ENCODE measurements around the gene OR6F1. TPM values are rescaled to one million over a fixed set of nuclear protein-coding genes. Genes with fewer than 3 reads are reported as not detected.
"Not testable (repeated sequence)": the region's sequence is repeated elsewhere in the genome, so short reads cannot be mapped to it uniquely, and the experiment has no call there.

Gene OR6F1
- total RNA-seq, 1 donor: not detected

GRCh38 chr1:247748041-247748440 is 31.6 kb upstream of the OR6F1 start, which contains the start of gene OR14A2:
OR14A2 (minus strand) TSS chr1:247748141.
- no peaks in the 10 kb centered on the region for H3K27me3 ChIP-seq (ENCODE audit: insufficient read depth, low read length)
- no peak for TF ChIP-seq CTCF (IDR thresholded peaks at IDR 0.05; ENCODE audit: extremely low read depth, low read depth, low read length)
- DNase-seq (ENCODE audit: insufficient read length, low spot score, missing footprints): no peak
- H3K4me3 ChIP-seq (ENCODE audit: insufficient read depth, low read length): no peak within 1 kb of the TSS
- no peaks in the 10 kb centered on the region for H4K20me1 ChIP-seq (ENCODE audit: insufficient read depth, low read length)
- H3K4me2 ChIP-seq (ENCODE audit: insufficient read depth, low read length): no peak within 1 kb of the TSS
- peaks cover 11% of the 10 kb centered on the region for H3K9me3 ChIP-seq (ENCODE audit: low read depth, low read length)
- no peak within 1 kb of the TSS for H2AFZ ChIP-seq (ENCODE audit: low read length)
- no peaks in the 10 kb centered on the region for H3K36me3 ChIP-seq (ENCODE audit: insufficient read depth, low read length)
- H3K4me1 ChIP-seq (ENCODE audit: insufficient read depth, low read length): no peaks in the 10 kb centered on the region
- H3K79me2 ChIP-seq (ENCODE audit: insufficient read depth, low read length): no peaks in the 10 kb centered on the region
- H3K27ac ChIP-seq (ENCODE audit: low read depth, low read length): no peak within 1 kb of the TSS

DNA sequence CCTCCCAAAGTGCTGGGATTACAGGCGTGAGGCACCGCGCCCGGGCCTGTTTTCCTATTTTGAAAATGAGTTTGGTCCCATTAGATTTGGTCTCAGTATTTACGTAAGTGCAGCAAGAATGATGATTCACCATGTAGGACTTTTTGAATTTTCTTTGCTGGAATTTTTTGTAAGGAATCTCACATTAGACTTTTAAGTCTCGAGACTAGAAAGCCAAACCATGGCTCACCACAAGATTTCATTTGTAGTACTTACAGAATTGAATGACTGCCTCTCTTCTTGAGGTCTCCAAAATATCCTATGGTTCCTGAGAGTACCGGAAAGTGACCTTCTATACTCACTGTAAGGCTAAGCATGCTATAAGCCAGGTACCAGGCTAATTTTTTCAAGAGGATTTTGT is 31.2 kb upstream of the OR6F1 start:
- no peak for TF ChIP-seq CTCF (IDR thresholded peaks at IDR 0.05; ENCODE audit: extremely low read depth, low read depth, low read length)
- H3K4me1 ChIP-seq (ENCODE audit: insufficient read depth, low read length): no peaks in the 10 kb centered on the region
- no peak overlapping the region for H3K4me3 ChIP-seq (ENCODE audit: insufficient read depth, low read length)
- H3K4me2 ChIP-seq (ENCODE audit: insufficient read depth, low read length): no peak overlapping the region
- peaks cover 11% of the 10 kb centered on the region for H3K9me3 ChIP-seq (ENCODE audit: low read depth, low read length)
- no peaks in the 10 kb centered on the region for H3K36me3 ChIP-seq (ENCODE audit: insufficient read depth, low read length)
- no peaks in the 10 kb centered on the region for H3K79me2 ChIP-seq (ENCODE audit: insufficient read depth, low read length)
- H3K27ac ChIP-seq (ENCODE audit: low read depth, low read length): no peak overlapping the region
- no peaks in the 10 kb centered on the region for H4K20me1 ChIP-seq (ENCODE audit: insufficient read depth, low read length)
- no peak for DNase-seq (ENCODE audit: insufficient read length, low spot score, missing footprints)
- H2AFZ ChIP-seq (ENCODE audit: low read length): no peak overlapping the region
- H3K27me3 ChIP-seq (ENCODE audit: insufficient read depth, low read length): no peaks in the 10 kb centered on the region

DNA sequence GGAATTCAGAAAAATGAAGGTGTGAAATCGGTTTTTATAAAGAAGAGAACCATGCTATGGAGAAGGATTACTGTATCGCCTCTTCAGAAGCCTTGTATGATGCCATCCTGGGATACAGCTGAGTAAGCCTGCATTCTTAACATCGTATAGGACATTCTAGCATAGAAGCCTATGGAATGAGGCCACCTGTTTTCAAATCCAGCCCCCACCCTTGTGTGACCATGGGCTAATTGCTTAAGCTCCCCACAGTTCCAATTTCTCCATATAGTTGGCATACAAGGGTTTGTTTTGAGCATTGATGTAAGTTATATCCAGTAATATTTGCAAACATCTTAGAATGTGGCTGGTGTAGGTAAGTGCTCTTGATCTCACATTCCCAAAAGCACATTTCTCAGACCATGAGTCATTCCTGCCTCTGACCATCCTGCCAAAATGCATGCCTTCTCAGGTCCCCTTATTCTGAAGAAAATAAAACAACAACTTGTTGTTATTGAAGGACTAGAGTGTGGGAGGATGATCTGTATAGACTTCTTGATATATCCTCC is 30.0 kb upstream of the OR6F1 start:
- Histone ChIP-seq H3K27ac (ENCODE audit: low read depth, low read length) (no peak overlapping the region), H3K9me3 (ENCODE audit: low read depth, low read length) (peaks cover 13% of the 10 kb centered on the region)
- DNase-seq (ENCODE audit: insufficient read length, low spot score, missing footprints): no peak

GRCh38 chr1:247742215-247742760 is 25.8 kb upstream of the OR6F1 start:
- not testable (repeated sequence) for H3K27me3 ChIP-seq (ENCODE audit: insufficient read depth, low read length); H3K36me3 ChIP-seq (ENCODE audit: insufficient read depth, low read length); H3K4me3 ChIP-seq (ENCODE audit: insufficient read depth, low read length); H3K79me2 ChIP-seq (ENCODE audit: insufficient read depth, low read length); H2AFZ ChIP-seq (ENCODE audit: low read length); H4K20me1 ChIP-seq (ENCODE audit: insufficient read depth, low read length); H3K4me2 ChIP-seq (ENCODE audit: insufficient read depth, low read length); H3K27ac ChIP-seq (ENCODE audit: low read depth, low read length); H3K4me1 ChIP-seq (ENCODE audit: insufficient read depth, low read length); H3K9me3 ChIP-seq (ENCODE audit: low read depth, low read length); DNase-seq (ENCODE audit: insufficient read length, low spot score, missing footprints)

More for the DNA sequence above, 30.0 kb upstream of the OR6F1 start:
- Histone ChIP-seq H3K4me3 (ENCODE audit: insufficient read depth, low read length) (no peak overlapping the region), H3K27me3 (ENCODE audit: insufficient read depth, low read length) (no peaks in the 10 kb centered on the region), H3K79me2 (ENCODE audit: insufficient read depth, low read length) (no peaks in the 10 kb centered on the region), H2AFZ (ENCODE audit: low read length) (no peak overlapping the region), H4K20me1 (ENCODE audit: insufficient read depth, low read length) (no peaks in the 10 kb centered on the region), H3K36me3 (ENCODE audit: insufficient read depth, low read length) (no peaks in the 10 kb centered on the region), H3K4me2 (ENCODE audit: insufficient read depth, low read length) (no peak overlapping the region), H3K4me1 (ENCODE audit: insufficient read depth, low read length) (no peaks in the 10 kb centered on the region)
- TF ChIP-seq CTCF (IDR thresholded peaks at IDR 0.05; ENCODE audit: extremely low read depth, low read depth, low read length): no peak
